Right lobe of liver (tissue), 4 donors: Measurements from ENCODE around the gene DSCAML1.

ENCODE experiments used
- POLR2A ChIP-seq: fragments of 450-650 bp; IDR thresholded peaks from one replicate; pipeline ENCODE4 v1.6.1; 2017; ENCODE audit warnings: antibody characterized with exemption, mild to moderate bottlenecking
- TF ChIP-seq, protein P1 (sequence below), 4 donors: fragments of 200-600 bp in 3 of 4; fragments of 450-650 bp in 1 of 4; IDR thresholded peaks; one replicate each; pipeline versions ENCODE4 v1.5.1 to v1.8.0; 2016 to 2022; ENCODE audit warnings: antibody characterized with exemption in 4 of 4, mild to moderate bottlenecking in 2 of 4
- donor health status: DM: no; HTN: no; CAD: no.
- donor health status: DM: no; HTN: no; CAD: no.
- donor health status: DM: no; HTN: yes; CAD: no.

DNA sequence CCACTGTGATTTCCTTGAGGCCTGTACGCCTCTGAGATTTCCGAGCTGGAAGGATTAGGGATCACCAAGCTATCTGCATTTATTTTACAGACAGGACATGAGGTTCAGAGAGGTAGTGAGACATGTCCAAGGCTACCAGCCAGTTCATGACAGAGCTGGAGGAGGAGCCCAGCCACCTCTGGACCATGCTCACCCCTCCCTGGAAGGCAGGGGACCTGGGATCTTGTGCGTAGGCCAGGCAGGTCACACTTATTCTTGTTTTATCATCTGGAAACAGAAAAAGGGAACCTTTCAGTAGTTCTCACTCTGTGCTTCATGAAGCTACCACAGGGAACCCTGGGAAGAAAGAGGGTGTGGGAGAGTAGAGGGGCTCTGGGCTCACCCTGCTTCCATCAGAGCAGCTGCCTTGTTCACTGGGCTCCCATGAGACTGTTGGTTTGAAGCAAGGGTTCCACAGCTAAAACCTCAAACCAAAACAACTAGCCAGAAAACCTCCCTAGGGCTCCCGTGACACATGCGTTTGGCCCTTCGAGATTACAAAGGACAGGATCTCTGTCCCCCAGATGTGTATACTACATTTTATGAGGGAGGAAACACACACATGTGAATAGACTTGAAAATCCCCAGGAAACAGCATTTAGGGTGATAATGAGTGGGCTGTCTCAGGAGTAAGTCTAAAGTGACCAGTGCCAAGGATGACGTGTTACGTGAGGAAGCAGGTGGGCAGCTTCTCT lies 106.4 kb downstream of the DSCAML1 start:
- TF ChIP-seq, protein P1, sequence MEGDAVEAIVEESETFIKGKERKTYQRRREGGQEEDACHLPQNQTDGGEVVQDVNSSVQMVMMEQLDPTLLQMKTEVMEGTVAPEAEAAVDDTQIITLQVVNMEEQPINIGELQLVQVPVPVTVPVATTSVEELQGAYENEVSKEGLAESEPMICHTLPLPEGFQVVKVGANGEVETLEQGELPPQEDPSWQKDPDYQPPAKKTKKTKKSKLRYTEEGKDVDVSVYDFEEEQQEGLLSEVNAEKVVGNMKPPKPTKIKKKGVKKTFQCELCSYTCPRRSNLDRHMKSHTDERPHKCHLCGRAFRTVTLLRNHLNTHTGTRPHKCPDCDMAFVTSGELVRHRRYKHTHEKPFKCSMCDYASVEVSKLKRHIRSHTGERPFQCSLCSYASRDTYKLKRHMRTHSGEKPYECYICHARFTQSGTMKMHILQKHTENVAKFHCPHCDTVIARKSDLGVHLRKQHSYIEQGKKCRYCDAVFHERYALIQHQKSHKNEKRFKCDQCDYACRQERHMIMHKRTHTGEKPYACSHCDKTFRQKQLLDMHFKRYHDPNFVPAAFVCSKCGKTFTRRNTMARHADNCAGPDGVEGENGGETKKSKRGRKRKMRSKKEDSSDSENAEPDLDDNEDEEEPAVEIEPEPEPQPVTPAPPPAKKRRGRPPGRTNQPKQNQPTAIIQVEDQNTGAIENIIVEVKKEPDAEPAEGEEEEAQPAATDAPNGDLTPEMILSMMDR (IDR thresholded peaks at IDR 0.05): no peak
- no peak for TF ChIP-seq POLR2A
